ENCODE results near the gene SLAMF8.
A peak's percentile ranks its signal among the peaks of the same experiment; 100 is the strongest.

SLAMF8 gene

DNA sequence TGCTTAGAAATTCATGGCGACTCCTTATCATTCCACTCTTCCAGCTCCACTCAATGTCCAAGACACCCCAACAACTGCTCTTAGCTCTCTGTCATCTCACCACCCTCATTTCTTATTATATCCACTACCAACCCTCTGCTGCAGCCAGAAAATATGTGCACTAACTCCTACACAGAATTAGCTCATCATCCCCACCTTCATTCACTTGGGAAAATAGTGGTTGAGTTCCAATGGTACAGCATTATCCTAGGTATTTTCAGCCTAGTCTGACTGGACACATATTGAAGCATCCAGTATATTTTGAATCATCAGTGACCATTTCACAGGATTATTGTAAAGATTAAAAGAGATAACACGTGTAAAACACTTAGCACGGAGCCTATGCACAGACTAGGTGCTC, 52.5 kb downstream of the SLAMF8 start:
- H3K4me3 ChIP-seq (ENCODE audit: low read length): no peak overlapping the region
- no peak for DNase-seq (ENCODE audit: low read depth)
- TF ChIP-seq, protein P1, sequence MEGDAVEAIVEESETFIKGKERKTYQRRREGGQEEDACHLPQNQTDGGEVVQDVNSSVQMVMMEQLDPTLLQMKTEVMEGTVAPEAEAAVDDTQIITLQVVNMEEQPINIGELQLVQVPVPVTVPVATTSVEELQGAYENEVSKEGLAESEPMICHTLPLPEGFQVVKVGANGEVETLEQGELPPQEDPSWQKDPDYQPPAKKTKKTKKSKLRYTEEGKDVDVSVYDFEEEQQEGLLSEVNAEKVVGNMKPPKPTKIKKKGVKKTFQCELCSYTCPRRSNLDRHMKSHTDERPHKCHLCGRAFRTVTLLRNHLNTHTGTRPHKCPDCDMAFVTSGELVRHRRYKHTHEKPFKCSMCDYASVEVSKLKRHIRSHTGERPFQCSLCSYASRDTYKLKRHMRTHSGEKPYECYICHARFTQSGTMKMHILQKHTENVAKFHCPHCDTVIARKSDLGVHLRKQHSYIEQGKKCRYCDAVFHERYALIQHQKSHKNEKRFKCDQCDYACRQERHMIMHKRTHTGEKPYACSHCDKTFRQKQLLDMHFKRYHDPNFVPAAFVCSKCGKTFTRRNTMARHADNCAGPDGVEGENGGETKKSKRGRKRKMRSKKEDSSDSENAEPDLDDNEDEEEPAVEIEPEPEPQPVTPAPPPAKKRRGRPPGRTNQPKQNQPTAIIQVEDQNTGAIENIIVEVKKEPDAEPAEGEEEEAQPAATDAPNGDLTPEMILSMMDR (conservative IDR thresholded peaks at IDR 0.05; ENCODE audit: low read depth, low read length): no peak

DNA sequence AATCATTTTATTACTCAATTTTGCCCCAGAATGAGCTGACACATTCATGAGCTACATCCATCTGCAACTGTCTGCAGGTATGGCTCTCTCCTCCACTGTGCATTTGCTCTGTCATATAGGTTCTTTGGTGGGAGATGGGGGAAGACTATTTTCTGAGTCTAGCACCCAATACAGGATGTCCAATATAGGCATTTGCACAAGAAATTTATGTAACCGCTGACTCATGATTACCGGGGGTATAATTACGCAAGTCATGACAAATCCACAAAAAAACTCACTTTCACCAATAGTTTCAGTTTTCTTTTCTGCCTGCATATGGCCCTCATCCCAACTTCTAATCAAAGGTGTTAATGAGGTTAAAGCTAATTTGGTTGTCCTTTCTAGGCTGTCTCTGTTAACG, 53.3 kb downstream of the SLAMF8 start:
- DNase-seq (ENCODE audit: low read depth): no peak
- TF ChIP-seq, protein P1 (conservative IDR thresholded peaks at IDR 0.05; ENCODE audit: low read depth, low read length): no peak
- no peak overlapping the region for H3K4me3 ChIP-seq (ENCODE audit: low read length)

DNA sequence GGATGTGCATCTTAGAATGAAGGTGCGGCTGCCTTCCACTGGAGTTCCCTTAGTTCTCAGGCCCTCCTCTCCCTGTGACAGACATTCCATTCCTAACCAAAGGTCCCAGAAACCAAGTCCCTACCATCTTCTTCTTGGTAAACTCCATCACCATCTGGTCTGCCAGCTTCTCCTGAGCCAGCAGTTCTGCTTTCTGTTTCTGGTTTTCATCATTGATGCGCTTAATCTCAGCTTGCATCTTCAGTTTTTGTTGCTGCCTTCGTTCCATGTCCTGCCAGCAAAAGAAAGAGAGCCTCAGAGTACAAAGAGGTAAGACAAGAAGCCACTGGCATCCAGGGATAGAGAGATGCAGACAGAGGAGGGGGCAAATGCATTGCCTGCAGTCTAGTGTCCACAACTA, 53.8 kb downstream of the SLAMF8 start:
- DNase-seq (ENCODE audit: low read depth): no peak
- TF ChIP-seq, protein P1 (conservative IDR thresholded peaks at IDR 0.05; ENCODE audit: low read depth, low read length): no peak
- no peak overlapping the region for H3K4me3 ChIP-seq (ENCODE audit: low read length)

DNA sequence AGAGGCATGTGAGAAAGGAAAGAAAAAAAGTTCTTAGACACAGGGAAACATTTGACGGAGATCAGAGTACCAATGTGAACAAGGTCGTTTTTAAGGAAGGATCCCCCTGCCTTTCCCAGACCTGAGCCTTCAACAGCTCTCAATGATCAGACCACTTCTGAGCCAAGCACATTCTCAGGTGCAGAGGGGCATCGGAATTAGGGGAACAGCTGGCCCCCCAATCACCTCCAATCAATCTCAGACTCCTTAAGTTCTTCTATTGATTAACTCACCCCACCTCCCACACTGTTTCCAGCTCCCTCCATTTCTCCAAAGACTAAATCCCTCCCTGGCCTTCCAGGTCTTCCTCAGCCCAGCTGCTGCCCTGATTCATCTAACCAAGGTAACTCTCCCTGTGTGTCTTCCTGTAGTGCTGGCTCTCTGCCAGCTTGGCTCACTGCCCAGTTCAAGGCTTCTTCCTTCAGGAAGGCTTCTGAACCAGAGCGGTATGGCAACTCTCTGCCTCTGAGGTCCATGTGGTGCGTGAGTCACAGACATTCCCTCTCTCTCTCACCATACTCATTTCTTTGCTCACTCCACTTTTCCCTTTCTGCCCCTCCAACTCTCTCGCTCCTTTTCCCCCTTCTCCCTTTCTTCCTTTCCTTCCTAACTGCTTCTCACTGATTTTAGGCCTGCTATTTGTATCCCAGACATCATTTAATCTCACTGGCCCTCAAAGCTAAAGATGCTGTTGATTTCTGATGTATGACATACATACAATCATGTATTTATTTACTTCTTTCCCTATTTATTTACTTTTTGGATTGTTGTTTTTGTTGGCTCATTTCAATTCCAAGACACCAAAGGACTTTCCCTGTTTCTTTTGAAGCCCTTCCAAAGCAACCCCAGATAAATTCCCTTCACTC, 55.2 kb downstream of the SLAMF8 start:
- DNase-seq (ENCODE audit: low read depth): peak; percentile 74
- no peak overlapping the region for H3K4me3 ChIP-seq (ENCODE audit: low read length)
- TF ChIP-seq, protein P1 (conservative IDR thresholded peaks at IDR 0.05; ENCODE audit: low read depth, low read length): no peak

DNA sequence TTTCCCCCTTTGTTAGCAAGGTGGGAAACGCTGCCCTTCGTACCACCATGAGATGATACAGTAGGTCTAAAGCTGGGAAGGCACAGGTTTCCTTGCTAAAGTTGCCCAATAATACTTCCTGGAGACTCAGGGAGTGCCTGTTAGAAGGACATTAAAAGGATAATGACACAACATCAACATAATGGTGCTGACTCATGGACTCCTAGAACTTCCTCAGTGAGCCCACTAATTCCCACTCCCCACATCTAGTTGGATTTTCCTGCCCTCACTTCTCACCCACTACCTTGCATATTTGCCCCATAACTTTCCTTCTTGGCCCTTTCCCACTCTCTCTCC, 55.8 kb downstream of the SLAMF8 start:
- no peak overlapping the region for H3K4me3 ChIP-seq (ENCODE audit: low read length)
- TF ChIP-seq, protein P1 (conservative IDR thresholded peaks at IDR 0.05; ENCODE audit: low read depth, low read length): no peak
- no peak for DNase-seq (ENCODE audit: low read depth)

DNA sequence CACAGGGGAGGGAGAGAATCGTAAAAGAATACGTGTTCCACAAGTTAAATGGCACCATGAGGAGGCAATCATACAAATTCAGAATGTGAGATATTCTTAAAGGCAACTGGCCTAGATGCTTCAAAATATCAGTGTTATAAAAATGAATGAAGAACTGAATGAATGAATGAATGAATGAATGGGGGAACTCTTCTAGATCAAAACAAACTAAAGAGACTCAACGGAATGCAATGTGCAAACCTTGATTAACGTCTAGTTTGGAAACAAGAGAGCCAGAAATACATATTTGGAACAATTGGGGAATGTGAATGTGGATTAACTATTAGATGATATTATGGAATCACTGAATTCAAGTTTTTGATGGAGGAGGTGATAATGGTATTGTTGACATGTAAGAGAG, 56.5 kb downstream of the SLAMF8 start:
- DNase-seq (ENCODE audit: low read depth): no peak
- H3K4me3 ChIP-seq (ENCODE audit: low read length): no peak overlapping the region
- TF ChIP-seq, protein P1 (conservative IDR thresholded peaks at IDR 0.05; ENCODE audit: low read depth, low read length): no peak

DNA sequence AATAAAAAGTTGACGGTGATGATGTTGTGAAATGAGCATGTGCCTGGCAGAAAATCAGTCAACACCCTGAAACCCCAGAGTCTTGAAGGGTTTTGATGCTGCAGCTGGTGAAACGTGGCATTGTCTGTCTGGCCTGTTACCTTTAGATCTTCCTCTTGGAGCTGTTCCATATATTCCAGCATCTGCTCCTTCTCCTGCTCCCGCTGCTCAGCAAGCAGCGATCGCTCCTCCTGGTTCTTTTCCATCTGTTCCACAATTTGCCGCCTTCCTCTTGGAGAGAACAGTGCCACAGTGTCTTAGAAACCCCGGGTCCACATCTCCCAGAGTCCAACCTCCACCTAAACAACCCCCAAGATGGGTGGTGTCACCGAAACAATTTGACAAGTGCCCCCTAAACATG, 57.6 kb downstream of the SLAMF8 start:
- no peak for DNase-seq (ENCODE audit: low read depth)
- TF ChIP-seq, protein P1 (conservative IDR thresholded peaks at IDR 0.05; ENCODE audit: low read depth, low read length): no peak
- H3K4me3 ChIP-seq (ENCODE audit: low read length): no peak overlapping the region
